GM19351 (cell line): ENCODE data around the gene CASP9.
"Not testable (repeated sequence)": the region's sequence is repeated elsewhere in the genome, so short reads cannot be mapped to it uniquely, and the experiment has no call there.

Source experiments
- ATAC-seq: cut with Tn5 transposase; IDR thresholded peaks from one replicate; pipeline ENCODE4 v1.9.1; 2021; ENCODE audit warnings: mild to moderate bottlenecking, moderate library complexity; ENCODE audit not compliant: unreplicated experiment

CASP9 gene

DNA sequence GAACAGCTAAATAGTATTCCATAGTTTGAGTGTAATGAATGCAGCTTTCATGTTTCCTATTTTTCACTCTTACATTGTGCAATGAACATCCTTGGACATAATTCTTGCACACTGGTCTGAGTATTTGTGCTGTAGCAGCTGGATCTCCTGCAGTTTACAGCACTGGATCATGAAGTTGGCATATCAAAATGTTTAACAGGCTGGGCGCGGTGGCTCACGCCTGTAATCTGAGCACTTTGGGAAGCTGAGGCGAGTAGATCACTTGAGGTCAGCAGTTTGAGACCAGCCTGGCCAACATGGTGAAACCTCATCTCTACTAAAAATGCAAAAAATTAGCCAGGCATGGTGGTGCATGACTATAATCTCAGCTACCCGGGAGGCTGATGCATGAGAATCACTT, 52.9 kb downstream of the CASP9 start:
- ATAC-seq: not testable (repeated sequence)

- not testable (repeated sequence) for ATAC-seq
These were observed 54.1 kb downstream of the CASP9 start for GRCh38 chr1:15469821-15470448.

DNA sequence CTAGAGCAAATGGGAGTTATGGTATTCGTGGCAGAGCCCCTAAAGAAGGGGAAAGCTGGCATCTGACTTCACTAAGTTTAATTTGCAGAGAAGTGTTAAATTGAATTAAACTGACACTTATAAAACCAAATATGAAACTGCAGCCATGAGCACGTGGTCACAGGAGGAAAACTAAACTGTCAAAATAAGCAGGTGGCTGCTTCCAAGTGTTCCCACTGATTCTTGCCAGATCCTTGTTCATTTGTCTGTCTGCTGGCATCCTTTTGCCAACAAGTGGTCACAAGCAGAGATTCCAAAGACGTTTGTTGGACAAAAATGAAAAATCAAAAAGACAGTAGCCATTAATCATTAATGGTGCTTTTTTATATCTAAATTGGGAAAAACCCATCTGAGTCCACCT, 54.7 kb downstream of the CASP9 start:
- no peak for ATAC-seq

DNA sequence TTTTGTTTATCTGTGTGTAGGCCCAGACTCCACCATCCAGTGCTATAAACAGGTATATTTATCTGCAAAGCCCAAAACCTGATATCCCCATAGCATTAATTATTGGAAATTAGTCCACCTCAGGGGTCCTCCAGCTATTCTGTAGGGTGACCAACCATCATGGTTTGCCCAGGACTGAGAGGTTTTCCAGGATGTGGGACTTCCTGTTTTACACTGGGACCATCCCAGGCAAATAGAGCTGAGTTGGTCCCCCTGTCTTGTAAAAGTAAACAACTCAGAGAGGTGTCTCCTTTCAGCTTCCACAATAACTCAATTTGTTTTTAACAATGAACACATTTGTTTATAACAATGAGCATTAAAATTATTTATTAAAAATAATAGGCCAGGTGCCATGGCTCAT, 55.9 kb downstream of the CASP9 start:
- ATAC-seq: no peak

GRCh38 chr1:15466955-15467625, 56.9 kb downstream of the CASP9 start:
- not testable (repeated sequence) for ATAC-seq

- ATAC-seq: no peak
These were observed 58.3 kb downstream of the CASP9 start for GRCh38 chr1:15465674-15466073.

DNA sequence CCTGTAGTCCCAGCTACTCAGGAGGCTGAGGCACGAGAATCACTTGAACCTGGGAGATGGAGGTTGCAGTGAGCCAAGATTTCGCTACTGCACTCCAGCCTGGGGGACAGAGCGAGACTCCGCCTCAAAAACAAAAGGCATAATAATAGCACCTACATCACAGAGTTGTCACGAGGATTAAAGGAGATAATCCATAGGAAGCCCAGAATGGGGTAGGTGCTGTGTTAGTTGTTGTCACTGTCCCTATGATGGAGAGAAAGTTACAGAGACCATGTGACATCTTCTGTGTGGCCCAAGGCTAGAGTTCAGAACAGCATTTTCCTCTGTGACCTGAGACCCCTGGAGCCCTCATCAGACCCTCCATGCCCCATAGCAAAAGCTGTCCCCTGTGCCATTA, 60.1 kb downstream of the CASP9 start:
- ATAC-seq: not testable (repeated sequence)

DNA sequence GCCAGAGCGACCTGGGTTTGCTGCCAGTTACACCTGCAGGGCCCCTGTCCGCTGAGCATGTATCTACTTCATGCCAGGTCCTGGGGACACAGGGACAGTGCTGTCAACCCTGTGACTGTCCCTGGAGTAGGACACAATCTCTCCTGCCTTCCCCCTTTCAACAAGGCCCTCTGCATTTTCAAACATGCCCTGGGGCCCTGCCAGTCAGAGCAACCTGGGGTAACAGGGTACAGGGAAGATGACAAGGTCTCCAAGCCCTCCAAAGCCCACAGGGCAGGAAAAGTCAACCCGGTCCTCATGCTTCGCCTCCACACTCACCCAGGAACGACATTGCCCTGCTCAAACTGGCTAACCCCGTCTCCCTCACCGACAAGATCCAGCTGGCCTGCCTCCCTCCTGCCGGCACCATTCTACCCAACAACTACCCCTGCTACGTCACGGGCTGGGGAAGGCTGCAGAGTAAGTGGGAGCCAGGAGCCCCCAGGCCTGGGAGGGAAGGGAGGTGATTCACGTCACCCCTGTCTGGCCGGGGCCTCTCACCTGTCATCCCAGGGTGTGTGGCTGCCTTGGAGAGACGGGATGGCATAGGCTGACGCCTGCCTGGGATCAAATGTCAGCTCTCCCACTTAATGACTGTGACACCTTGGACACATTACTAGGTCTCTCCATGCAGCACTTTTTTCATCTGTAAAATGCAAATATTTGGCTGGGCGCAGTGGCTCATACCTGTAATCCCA, 60.8 kb downstream of the CASP9 start:
- ATAC-seq: not testable (repeated sequence)

DNA sequence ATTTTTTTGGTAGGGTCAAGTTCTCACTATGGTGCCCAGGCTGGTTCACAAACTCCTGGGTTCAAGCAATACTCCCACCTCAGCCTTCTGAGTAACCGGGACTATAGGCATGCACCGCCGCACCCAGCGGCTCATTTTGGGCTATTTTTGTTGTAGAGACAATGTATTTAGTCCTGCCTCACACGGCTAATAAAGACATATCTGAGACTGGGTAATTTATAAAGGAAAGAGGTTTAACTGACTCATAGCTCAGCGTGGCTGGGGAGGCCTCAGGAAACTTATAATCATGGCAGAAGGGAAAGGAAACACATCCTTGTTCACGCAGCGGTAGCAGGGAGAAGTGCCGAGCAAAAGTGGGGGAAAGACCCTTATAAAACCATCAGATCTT, 63.3 kb downstream of the CASP9 start:
- no peak for ATAC-seq

GRCh38 chr1:15459771-15460707, 64.0 kb downstream of the CASP9 start:
- no peak for ATAC-seq

- ATAC-seq: not testable (repeated sequence)
These were observed 65.6 kb downstream of the CASP9 start for GRCh38 chr1:15458388-15458787.

DNA sequence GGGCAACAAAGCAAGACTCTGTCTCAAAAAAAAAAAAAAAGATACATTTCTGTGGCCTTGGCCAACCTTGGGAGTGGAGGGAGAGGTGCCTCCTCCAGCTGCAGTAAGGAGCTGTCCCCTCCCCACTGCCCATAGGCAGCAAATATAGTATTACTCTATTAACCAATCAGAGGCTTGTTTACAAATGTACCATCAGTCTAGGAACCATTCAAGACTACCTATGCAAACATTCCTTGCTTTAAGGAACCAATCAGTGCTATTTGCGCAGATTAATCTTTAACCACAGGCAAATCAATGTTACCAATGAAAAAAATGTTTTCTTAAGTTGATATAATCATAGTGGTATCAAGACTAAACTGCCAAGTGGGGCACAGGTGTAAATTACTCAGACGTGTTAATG, 66.4 kb downstream of the CASP9 start:
- no peak for ATAC-seq

- no peak for ATAC-seq
These were observed 67.6 kb downstream of the CASP9 start, which contains the start of gene CELA2A for GRCh38 chr1:15456313-15456954. Gene CELA2A, plus strand, starts transcription at chr1:15456732. Its CDS starts 22 bp downstream, at chr1:15456754.

DNA sequence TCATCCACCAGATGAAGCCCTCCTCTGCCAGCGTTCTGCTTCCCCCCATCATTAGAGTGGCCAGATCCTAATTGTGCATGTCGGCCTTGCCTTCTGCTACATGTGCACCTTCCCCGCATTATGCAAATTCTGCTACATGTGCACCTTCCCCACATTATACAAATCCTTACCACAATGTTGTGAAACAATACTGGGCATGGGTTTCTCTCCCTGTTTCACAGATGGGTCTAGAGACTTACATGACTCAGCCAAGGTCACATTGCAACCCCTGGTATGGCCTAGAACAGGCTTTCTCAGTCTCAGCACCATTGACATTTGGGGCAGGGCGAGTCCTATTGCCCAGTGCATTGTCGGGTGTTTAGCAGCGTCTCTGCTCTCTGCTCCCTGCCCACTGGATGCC, 68.5 kb downstream of the CASP9 start:
- ATAC-seq: no peak

- no peak for ATAC-seq
These were observed 69.8 kb downstream of the CASP9 start for GRCh38 chr1:15454256-15454655.

GRCh38 chr1:15453734-15454133, 70.3 kb downstream of the CASP9 start:
- no peak for ATAC-seq

DNA sequence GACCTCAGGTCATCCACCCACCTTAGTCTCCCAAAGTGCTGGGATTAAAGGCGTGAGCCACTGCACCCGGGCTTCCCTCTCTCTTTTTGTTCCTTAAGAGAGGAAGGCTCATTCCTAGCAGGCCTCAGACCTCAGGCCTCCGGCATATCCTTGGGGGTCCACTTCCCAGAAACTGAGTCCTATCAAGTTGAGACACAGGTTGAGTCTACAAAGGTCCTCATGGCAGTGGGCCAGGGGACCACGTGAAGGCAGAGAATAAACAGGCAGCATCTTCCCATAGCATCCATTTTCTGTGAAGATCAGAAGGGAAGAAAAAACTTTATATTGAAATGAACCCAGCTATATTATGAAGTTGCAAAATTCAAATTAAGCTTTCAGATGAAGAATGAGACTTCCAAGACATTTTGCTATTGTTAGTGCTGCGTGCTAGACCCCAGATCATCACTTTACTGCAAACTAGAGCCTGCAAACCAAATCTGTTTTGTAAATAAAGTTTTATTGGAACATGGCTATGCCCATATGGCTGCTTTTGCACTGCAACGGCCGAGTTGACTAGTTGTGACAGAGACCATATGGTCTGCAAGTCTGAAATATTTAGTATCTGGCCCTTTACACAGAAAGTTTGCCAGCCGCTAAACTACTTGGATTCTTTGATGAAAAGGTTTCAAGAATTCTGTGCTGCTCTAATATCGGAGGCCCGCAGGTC, 71.0 kb downstream of the CASP9 start:
- no peak for ATAC-seq

DNA sequence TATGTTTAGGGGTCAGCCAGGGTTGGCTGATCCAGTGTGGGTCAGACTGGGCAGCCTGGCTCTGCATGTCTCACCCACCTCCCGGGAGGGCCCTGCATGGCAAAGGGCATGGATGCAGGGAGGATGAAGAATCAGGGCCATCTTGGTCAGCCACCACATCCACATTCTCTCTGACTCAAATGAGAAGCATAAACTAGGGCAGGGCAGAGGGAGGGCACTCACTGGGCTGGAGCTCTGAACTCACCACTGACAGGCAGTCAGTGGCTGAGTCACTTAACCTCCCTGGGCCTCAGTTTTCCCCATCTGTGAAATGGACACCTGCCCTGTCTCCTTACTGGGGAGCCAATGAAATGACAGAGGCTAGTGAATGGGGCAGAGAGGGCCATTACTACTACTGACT, 71.8 kb downstream of the CASP9 start:
- no peak for ATAC-seq

DNA sequence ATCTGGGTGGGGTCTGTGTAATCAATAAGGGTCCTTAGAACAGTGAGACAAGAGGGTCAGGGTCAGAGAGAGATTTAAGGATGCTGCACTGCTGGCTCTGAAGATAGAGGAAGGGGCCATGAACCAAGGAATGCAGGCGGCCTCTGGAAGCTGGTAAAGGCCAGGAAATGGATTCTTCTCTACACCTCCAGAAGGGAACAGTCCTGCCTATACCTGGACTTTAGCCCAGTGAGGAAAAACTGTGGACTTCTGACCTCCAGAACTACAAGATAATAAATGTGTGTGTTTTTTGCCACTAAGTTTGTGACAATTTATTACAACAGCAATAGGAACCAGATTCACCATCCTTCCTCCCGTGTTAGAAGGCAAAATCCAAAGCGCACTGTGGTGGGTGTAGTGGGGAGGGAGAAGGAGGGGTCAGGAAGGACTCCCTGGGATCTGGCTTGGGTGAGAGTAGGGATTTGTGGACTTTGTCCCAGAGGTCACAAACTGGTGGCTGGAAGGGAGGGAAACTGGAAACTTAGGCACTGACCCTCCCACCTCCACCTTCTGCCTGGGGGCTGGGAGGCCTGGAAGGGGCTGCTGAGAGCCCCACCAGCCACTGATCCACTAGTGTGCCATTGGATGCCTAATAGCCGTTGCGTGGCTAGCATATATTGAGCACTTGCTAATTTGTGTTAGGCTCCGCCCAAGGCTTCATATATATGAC, 72.8 kb downstream of the CASP9 start:
- no peak for ATAC-seq
